Suppressor macrophage treated with lipopolysaccharide for 1 hour (primary cell): Measurements from ENCODE around the gene SLC35E2B.
"Not testable (repeated sequence)": the region's sequence is repeated elsewhere in the genome, so short reads cannot be mapped to it uniquely, and the experiment has no call there.

Experiments used
- DNase-seq, 3 donors: peaks; one replicate each; pipeline ENCODE4 v3.0.0-alpha.2; 2020 to 2022

Gene SLC35E2B

GRCh38 chr1:1702506-1702905 is 9.9 kb upstream of the SLC35E2B start:
- DNase-seq: not testable (repeated sequence)

GRCh38 chr1:1700557-1700956 is 8.0 kb upstream of the SLC35E2B start:
- not testable (repeated sequence) for DNase-seq

GRCh38 chr1:1700067-1700466 is 7.5 kb upstream of the SLC35E2B start:
- not testable (repeated sequence) for DNase-seq

GRCh38 chr1:1699061-1699460 is 6.5 kb upstream of the SLC35E2B start:
- not testable (repeated sequence) for DNase-seq

GRCh38 chr1:1697358-1698183 is 5.0 kb upstream of the SLC35E2B start:
- not testable (repeated sequence) for DNase-seq

GRCh38 chr1:1696431-1697357 is 4.1 kb upstream of the SLC35E2B start:
- not testable (repeated sequence) for DNase-seq

GRCh38 chr1:1692324-1692713 is 276 bp downstream of the SLC35E2B start:
- peak; percentile 57 to 66 (median 62) for DNase-seq

- not testable (repeated sequence) for DNase-seq
Measured at GRCh38 chr1:1691443-1691842, 1.2 kb downstream of the SLC35E2B start.

GRCh38 chr1:1689526-1689925 is 3.1 kb downstream of the SLC35E2B start:
- not testable (repeated sequence) for DNase-seq

- no peak for DNase-seq
Measured at GRCh38 chr1:1687846-1688245, 4.7 kb downstream of the SLC35E2B start.

GRCh38 chr1:1684031-1684681 is 8.4 kb downstream of the SLC35E2B start:
- no peak for DNase-seq

- DNase-seq: no peak
Measured at GRCh38 chr1:1683104-1683905, 9.3 kb downstream of the SLC35E2B start.

GRCh38 chr1:1680912-1681273 is 11.7 kb downstream of the SLC35E2B start:
- peak in 1 of 3 donors; percentile 8 for DNase-seq

- DNase-seq: no peak
Measured at GRCh38 chr1:1680031-1680911, 12.3 kb downstream of the SLC35E2B start.

GRCh38 chr1:1678581-1679380 is 13.8 kb downstream of the SLC35E2B start:
- DNase-seq: peak in 1 of 3 donors; percentile 34

- DNase-seq: no peak
Measured at GRCh38 chr1:1677718-1678580, 14.6 kb downstream of the SLC35E2B start.

- DNase-seq: not testable (repeated sequence)
Measured at GRCh38 chr1:1676087-1676486, 16.5 kb downstream of the SLC35E2B start.

GRCh38 chr1:1675218-1675617 is 17.4 kb downstream of the SLC35E2B start:
- DNase-seq: not testable (repeated sequence)

- DNase-seq: not testable (repeated sequence)
Measured at GRCh38 chr1:1674806-1675205, 17.8 kb downstream of the SLC35E2B start.
